Dedifferentiated amniotic fluid mesenchymal stem cell (primary cell): Measurements from ENCODE around the gene LTBP1.
"Not testable (repeated sequence)": the region's sequence is repeated elsewhere in the genome, so short reads cannot be mapped to it uniquely, and the experiment has no call there.

Experiments
- DNase-seq: peaks from one replicate; pipeline ENCODE4 v3.0.0-alpha.2; 2016; ENCODE audit errors: extremely low spot score

The LTBP1 gene

GRCh38 chr2:33344230-33344629 lies 397.5 kb downstream of the LTBP1 start:
- no peak for DNase-seq

- DNase-seq = no peak
Observed at GRCh38 chr2:33347856-33348255, 401.1 kb downstream of the LTBP1 start.

- no peak for DNase-seq
Observed at GRCh38 chr2:33350632-33351031, 403.9 kb downstream of the LTBP1 start.

DNA sequence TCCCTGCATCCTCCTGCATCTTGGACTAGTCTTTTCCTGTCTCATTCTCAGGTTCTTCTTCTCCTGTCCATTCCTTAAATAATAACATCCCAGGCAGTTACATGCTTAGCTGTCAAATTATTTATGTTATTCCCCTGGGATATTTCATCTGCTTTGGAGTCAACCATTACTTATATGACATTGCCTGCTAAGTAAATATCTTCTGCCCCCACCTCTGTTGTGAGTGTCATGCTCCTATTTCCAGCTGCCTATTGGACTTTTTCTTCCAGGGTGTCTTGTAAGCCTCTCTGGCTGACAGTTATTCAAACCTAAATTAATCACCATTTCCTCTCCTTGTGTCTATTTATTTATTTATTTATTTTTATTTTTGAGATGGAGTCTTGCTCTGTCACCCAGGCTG lies 405.0 kb downstream of the LTBP1 start:
- no peak for DNase-seq

GRCh38 chr2:33354981-33355380 lies 408.2 kb downstream of the LTBP1 start:
- DNase-seq = peak; percentile 27

- no peak for DNase-seq
Observed at GRCh38 chr2:33358878-33359277, 412.1 kb downstream of the LTBP1 start.

DNA sequence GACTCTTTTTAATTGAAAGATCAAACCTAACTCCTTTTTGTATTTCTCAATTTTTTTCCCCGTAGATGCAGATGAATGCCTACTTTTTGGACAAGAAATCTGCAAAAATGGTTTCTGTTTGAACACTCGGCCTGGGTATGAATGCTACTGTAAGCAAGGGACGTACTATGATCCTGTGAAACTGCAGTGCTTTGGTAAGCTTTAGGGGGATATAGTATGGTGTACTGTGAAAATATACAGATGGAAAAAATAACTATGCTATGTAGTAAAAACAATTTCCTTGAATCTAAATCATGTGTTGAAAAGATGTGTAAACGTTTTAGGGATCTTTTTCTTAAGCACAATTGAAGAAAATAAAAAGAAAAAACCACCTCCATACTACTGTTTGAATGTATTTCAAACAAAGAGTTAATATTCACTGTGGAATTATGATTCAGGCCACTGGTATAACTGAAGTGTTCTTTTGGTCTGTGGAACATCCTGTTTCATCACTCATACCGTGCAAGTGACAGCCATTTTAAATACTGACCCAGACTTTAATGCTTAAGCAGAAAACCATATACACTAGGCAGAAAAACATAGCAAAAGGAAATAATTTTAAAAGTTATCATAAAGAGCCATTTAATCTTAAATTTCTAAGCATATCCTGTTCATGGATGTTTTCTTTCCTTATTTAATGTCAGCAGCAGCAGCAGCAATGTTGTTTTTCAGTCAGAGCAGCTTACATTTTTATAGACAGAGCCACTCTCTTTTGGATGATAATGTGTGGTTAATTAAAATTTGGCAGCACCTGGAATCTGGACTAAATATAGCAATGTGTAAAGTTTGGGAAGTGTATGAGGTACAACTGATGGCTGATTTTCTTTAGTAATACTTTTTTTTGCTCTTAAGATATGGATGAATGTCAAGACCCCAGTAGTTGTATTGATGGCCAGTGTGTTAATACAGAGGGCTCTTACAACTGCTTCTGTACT lies 416.9 kb downstream of the LTBP1 start:
- no peak for DNase-seq

DNA sequence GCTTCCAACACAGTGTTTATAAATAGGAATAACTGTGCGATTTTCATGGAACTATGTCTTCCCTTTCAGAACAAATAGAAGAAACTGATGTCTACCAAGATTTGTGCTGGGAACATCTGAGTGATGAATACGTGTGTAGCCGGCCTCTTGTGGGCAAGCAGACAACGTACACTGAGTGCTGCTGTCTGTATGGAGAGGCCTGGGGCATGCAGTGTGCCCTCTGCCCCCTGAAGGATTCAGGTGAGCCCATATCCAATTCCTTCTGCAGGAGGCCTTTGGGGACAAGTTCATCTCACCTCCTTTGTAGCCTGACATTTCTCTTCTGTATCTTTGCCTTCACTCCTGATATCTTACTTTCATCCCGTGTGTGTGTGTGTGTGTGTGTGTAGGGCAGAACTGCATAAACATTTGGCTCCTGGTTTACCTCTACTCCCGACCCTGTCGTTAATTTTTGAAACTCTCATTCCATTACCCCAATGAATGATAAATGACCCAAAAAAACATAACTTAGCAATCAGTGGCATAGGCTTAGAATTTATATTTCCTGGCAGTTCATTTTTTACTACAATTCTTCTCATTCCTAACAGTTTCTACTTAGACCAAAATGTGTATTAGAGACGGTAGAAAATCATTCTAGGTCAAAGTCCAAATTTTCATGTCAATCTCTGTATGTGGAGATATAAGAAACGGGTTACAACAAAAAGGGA lies 418.7 kb downstream of the LTBP1 start:
- DNase-seq = no peak

DNA sequence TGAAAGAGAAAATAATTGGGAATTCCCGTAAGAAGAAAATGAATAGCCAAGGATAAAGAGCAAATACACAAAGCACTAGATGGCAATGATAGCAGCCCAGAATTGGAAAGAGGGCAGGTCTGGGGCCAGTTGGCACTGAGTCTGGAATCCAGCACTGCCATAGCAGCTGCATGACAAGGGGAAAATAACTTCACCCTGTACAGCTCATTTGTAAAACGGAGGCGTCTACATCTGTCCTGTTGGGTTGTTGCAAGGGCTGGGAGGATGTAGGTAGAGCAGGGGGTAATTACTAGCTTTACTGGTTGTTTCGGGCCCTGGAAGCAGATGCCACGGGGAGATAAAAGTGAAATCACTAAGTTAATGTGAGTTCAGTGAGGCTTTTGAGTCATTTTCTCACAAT lies 419.7 kb downstream of the LTBP1 start:
- no peak for DNase-seq

DNA sequence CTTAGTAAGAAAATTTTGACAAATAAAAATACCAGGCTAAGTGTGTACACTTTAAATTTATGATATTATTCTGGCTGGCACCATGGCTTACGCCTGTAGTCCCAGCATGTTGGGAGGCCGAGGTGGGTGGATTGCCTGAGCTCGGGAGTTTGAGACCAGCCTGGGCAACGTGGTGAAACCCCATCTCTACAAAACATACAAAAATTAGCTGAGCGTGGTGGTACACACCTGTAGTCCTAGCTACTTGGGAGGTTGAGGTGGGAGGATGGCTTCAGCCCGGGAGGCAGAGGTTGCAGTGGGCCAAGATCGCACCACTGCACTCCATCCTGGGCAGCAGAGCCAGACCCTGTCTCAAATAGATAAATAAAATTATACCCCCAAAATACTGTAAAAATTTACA lies 421.8 kb downstream of the LTBP1 start:
- DNase-seq = not testable (repeated sequence)

GRCh38 chr2:33369191-33369590 lies 422.4 kb downstream of the LTBP1 start:
- DNase-seq = no peak

DNA sequence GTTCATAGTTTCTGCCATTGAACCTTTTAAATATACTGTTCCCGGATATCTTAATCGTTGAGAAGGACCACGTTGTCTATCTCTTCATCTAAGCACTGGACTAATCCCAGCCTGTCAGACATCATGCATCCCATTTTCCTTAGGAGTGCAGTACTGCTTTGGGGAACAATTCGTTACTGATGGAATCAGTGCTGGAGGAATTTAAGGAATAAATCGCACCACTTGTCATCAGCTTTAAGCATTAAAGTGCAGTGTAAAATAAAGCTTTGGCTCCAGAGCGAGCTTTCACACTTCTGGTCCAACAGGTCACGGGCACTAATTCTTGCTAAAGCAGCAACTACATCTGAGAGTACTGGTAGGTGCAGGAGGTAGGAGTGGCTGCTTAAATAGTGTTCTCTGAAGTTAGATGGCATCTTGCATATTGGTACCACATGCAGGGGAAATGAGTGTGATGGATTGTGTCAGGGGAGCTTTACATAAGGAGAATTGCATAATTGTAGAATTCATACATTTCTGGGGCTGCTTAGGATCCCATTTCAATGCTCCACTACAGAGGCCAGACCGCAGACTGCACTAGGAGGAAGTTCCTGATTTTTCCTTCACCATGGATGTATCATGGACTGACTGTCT lies 424.0 kb downstream of the LTBP1 start:
- no peak for DNase-seq

- DNase-seq = no peak
Observed at GRCh38 chr2:33371304-33372090, 424.7 kb downstream of the LTBP1 start.

DNA sequence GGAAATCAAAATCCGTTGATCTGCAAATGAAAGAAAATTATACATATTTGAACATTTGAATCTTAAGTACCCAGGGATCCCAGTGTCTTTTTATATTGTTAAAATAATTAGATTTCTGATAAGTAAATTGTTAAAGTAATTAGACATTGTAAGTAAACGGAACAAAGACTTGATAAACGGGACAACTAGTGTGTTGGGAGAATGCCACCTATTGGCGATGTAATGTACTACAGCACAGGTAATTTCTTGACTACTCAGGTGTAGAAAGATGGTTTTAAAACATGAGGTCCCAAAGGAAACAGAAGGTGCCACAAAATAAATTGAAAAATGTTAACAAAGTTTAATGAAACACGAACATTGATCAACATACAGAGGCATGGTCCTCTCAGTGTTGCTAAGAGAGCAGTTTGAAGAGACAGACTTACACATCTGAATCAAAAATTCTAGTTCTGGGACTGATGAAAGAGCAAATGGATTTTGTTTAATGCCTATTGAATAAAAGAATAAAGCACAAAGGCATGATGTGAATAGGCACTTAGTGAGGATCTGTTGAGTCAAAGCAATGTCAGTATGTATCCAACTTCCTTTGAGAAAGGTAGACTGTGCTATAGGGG lies 426.3 kb downstream of the LTBP1 start:
- no peak for DNase-seq

- DNase-seq = no peak
Observed at GRCh38 chr2:33373986-33374385, 427.2 kb downstream of the LTBP1 start.

GRCh38 chr2:33375054-33375453 lies 428.3 kb downstream of the LTBP1 start:
- no peak for DNase-seq

GRCh38 chr2:33377048-33377447 lies 430.3 kb downstream of the LTBP1 start:
- no peak for DNase-seq

GRCh38 chr2:33378556-33379210 lies 431.9 kb downstream of the LTBP1 start:
- no peak for DNase-seq

DNA sequence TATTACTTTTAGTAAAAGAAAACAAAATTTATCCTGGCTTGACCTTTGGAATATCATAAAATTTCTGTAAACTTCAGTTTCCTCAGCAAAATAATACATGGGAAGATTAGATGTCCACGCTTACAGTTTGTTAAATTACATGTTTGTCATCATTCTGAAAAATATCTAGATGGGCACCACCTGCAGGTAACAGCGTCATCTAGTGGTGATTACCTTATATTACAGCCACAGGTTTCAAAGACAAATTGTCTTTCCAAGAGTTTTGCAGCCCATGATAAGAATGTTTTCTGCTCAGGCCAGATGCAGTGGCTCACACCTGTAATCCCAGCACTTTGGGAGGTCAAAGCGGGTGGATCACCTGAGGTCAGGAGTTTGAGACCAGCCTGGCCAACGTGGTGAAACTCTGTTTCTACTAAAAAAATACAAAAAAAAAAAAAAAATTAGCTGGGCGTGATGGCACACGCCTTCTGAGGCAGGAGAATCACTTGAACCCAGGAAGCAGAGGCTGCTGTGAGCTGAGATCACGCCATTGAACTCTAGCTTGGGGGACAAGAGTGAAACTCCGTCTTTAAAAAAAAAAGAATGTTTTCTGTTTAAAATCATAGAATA lies 433.4 kb downstream of the LTBP1 start:
- no peak for DNase-seq

- DNase-seq = no peak
Observed at GRCh38 chr2:33380719-33381118, 434.0 kb downstream of the LTBP1 start.
